NCI-H345 treated with DMSO at 0.1 percent for 48 hours (cell line): ENCODE measurements around the gene ANKRD33B.
"Not testable (repeated sequence)": the region's sequence is repeated elsewhere in the genome, so short reads cannot be mapped to it uniquely, and the experiment has no call there.

Source experiments
- DNase-seq: peaks from one replicate; lab custom pipeline; 2025; ENCODE audit not compliant: unreplicated experiment; lab: John Stamatoyannopoulos, UW

ANKRD33B gene

DNA sequence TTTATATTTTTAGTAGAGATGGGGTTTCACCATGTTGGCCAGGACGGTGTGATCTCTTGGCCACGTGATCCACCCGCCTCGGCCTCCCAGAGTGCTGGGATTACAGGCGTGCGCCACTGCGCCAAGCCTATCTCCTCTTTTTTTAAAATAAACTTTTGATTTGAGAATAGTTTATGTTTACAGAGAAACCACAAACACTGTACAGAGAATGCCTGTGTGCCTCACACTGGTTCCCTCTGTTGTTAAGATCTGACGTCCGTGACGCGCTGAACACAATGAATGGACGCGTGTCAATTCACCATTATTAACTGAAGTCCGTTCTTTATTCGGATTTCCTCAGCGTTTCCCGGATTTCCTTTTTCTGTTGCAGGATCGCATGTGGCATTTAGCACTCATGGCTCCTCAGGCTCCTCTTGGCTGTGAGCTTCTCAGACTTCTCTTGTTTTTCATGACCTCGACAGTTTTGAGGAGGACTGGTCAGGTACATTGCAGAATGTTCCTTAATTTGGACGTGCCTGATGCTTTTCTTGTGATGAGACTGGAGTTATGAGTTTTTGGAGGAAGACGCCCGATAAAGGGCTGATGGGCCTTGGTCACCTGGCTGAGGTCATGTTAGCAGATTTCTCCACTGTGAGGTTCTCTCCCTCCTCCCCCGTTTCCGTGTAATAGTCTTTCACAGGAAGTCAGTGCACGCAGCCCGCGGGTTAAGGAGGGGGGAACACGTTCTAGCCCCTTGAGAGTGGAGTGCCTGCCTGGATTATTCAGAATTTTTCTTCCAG, 69.6 kb downstream of the ANKRD33B start:
- no peak for DNase-seq

DNA sequence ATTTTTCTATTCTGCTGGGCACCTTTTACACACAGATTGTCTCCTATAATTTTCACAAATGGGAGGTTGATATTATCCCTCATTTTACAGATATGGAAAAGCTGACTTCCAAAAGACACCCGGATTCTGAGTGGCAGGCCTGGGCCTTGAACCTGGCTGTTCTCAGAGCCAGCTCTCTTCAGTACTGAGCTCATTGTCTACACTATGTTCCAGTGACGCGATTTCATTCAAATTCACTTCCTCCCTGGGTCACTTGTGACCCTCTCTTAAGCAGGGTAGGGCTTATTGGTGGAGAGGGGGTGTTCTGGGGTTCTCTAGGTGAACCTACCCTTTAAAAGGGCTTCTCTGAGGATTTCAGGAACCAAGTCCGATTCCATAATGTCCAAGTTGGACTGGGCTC, 70.2 kb downstream of the ANKRD33B start:
- no peak for DNase-seq

DNA sequence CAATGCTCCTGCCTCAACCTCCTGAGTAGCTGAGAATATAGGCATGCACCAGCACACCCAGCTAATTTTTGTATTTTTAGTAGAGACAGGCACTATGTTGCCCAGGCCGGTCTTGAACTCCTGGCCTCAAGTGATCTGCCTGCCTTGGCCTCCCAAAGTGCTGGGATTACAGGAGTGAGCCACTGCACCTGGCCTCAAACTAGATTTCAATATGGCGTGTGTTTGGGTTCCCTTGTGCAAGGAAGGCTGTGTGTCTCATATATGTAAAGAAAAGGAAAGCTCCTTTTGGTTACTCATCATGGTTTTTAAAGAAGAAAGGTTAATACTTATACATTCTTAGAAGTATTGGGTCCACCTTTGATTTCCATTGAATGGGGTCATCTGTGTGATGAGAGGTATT, 70.7 kb downstream of the ANKRD33B start:
- no peak for DNase-seq

GRCh38 chr5:10635257-10635866, 71.5 kb downstream of the ANKRD33B start:
- DNase-seq, result no peak

DNA sequence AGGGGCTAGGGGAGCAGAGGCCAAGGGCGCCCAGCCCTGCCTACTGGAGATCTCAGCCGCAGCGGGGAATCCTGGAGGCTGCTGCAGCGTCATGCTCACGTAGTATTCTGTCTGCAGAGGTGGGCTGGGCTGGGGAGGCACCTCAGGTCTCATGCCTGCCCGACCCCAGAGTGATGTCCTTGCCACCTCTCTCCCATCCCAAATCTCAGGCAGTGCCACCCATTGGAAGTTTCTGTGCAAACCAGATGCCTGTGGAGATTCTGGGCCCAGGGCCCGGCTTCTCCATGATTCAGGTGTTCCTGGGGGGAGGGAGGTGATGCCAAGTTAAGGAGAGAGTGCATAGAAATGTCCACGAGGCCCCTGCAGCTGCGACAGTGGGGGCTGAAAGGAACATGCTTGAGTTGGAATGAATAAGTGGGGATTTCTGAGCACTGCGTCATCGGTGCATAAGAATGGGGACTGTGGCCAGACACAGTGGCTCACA, 72.0 kb downstream of the ANKRD33B start:
- DNase-seq, result no peak

- no peak for DNase-seq
Measured at GRCh38 chr5:10636363-10637142, 72.7 kb downstream of the ANKRD33B start.

DNA sequence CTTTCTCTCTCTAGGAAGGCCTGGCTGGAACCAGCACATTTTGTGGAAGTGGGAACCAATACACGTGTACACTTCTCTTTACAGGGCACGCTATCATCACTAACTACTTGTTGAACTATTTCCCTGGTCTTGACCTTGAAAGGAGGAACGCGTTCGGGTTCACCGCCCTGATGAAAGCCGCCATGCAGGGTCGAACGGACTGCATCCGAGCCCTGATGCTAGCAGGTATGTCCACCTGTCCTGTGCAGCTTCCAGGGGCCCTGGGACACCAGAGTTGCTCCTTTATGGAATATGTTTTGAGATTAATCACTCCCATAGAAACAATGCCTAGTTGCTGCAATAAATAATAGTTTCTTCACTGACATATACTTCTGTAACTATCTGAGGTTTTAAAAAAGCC, 74.1 kb downstream of the ANKRD33B start:
- no peak for DNase-seq

DNA sequence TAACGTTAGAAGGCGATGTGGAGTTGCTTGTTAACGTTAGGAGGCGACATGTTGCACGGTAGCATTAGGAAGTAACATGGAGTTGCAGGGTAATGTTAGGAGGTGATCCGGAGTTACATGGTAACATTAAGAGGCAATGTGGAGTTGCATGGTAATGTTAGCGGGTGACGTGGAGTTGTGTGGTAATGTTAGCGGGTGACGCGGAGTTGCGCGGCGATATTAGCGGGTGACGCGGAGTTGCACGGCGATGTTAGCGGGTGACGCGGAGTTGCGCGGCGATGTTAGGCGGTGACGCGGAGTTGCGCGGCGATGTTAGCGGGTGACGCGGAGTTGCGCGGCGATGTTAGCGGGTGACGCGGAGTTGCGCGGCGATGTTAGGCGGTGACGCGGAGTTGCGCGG, 74.9 kb downstream of the ANKRD33B start:
- DNase-seq, result not testable (repeated sequence)

- DNase-seq, result no peak
Measured at GRCh38 chr5:10639846-10640368, 76.0 kb downstream of the ANKRD33B start.

DNA sequence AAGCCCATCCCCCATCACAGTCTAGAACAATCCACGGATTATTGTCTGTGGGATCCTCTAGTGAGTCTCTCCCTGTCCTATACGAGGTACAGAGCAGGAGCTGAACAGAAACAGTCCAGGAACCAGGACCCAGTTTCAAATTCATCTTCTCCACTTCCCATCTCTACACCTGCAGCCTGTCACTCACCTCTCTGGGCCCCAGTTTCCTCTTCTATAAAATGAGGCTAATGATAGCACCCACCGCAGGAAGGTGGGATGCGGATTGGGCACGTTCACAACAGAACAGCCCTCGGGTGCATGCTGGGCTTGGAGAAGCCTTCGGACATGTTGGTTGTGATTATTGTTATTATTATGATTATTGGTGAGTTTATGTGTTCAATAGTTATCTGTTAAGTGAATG, 78.5 kb downstream of the ANKRD33B start:
- DNase-seq, result no peak

- DNase-seq, result no peak
Measured at GRCh38 chr5:10644192-10644591, 80.3 kb downstream of the ANKRD33B start.

DNA sequence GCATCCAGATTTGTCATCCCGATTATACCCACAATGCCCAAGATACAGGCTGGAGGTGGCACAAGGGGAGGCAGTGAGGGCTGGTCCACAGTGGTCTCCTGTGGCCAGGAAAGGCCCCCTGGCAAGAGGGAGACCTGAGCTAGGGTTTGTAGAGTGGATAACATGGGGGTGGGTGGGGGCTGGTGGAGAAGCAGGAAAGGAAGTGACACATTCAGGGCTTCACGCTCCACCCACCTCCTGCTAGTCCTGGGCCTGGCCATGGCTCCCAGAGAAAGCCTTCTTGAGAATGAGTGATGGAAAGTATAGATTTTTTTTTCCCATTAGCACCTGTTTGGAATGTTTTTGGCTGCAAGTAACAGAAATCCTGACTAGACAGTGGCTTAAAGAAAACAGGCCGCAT, 81.3 kb downstream of the ANKRD33B start:
- DNase-seq, result no peak

DNA sequence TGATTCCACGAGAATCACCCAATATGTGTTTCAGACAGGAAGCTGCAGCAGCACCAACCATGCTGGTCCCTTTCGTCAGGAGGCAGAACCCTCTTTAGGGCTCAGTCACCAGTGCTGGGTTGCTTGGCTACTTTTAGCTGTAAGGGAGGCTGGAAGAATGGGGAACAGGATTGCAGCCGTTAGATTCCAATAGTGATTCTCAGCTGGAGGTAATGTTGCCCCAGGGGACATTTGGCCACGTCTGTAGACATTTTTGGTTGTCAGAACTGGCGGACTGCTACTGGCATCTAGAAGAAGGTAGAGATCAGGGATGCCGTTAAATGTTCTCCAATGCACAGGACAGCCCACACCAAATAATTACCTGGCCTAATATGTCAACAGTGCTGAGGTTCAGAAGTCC, 81.8 kb downstream of the ANKRD33B start:
- no peak for DNase-seq

GRCh38 chr5:10647640-10648039, 83.8 kb downstream of the ANKRD33B start:
- no peak for DNase-seq

DNA sequence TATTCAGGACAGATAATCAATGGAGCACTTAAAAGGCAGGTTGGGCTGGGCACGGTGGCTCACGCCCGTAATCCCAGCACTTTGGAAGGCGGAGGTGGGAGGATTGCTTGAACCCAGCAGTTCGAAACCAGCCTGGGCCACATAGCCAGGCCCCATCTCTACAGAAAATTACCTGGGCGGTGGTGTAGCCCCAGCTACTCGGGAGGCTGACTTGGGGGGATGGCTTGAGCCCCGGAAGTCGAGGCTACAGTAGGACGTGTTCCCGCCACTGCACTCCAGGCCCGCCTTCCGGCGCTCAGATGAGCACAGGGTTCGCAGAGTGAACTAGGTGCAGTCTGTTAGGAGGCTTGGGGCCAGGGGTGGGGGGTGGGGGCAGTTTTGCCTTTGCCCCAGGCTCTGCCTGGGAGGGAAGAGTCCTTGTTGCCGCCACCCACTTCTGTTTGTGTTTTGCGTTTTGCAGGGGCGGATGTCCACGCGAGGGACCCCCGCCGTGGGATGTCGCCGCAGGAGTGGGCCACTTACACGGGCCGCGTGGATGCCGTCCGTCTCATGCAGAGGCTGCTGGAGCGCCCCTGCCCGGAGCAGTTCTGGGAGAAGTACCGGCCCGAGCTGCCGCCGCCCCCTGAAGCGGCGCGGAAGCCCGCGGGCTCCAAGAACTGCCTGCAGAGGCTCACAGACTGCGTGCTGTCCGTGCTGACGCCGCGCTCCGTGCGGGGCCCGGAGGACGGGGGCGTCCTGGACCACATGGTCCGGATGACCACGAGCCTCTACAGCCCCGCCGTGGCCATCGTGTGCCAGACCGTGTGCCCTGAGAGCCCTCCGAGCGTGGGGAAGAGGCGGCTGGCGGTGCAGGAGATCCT, 85.2 kb downstream of the ANKRD33B start:
- no peak for DNase-seq

DNA sequence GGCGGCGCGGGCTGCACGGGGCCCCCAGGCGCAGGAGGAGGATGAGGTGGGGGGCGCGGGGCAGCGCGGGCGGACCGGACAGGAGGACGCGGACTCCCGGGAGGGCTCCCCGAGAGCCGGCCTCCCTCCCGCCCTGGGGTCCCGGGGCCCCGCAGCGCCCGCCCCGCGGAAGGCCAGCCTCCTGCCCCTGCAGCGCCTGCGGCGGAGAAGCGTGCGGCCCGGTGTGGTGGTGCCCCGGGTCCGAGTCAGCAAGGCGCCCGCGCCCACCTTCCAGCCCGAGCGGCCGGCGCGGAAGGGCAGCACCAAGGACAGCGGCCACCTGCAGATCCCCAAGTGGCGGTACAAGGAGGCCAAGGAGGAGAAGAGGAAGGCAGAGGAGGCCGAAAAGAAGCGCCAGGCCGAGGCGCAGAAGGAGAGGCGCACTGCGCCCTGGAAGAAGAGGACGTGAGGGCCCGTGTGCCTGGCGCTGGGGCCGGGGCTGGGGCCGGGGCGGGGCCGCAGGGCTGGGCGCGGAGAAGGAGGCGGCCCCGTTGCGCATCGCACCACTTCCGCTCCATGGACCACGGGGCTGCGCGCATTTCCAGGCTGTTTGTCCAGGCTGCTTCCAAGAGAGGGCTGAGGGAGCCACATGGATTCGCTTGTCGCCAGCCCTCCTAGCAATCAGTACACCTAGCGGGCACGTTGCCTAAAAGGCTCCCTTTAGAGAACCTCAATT, 86.0 kb downstream of the ANKRD33B start:
- DNase-seq, result no peak

- no peak for DNase-seq
Measured at GRCh38 chr5:10652151-10652550, 88.3 kb downstream of the ANKRD33B start.

- no peak for DNase-seq
Measured at GRCh38 chr5:10652606-10653005, 88.7 kb downstream of the ANKRD33B start.

DNA sequence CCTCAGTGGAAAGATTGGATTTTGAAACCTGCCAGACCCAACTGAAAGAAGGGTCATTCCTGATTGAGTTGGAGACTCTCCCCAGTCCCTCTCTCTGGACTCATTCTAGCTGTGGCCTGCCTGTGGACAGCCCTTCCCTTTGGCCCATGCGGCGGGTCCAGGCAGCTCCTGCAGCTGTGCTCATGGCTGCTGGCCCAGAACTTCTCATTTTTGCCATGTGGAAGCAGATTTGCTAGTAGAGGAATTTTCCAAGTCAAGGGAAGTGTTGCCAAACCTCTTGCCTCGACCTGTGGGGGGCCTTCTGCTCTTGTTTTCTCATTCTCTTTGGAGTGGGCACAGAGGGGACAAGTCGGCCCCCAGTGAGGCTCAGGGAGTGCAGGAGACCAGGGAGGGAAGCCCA, 89.2 kb downstream of the ANKRD33B start:
- DNase-seq, result no peak

- DNase-seq, result no peak
Measured at GRCh38 chr5:10653751-10654400, 90.0 kb downstream of the ANKRD33B start.
